HEK293T (cell line): Measurements from ENCODE around the gene PRR20G.

Experiments
- CTCF ChIA-PET: fragments of 350-600 bp; formaldehyde crosslinking; extraction: SDS; loops from one replicate; lab custom pipeline; 2021; ENCODE audit warnings: antibody characterized with exemption, inconsistent platforms; lab: Yijun Ruan, JAX
- POLR2A ChIA-PET: fragments of 350-600 bp; formaldehyde crosslinking; extraction: SDS; loops from one replicate; lab custom pipeline; 2020; ENCODE audit warnings: antibody characterized with exemption, inconsistent platforms; lab: Yijun Ruan, JAX
- DNase-seq: peaks from one replicate; pipeline ENCODE4 v3.0.0; 2012; ENCODE audit warnings: mixed read lengths; ENCODE audit errors: extremely low spot score
- ARNT ChIP-seq: fragments of 450-650 bp; IDR thresholded peaks from 2 replicates; pipeline ENCODE4 v1.6.1; 2017; ENCODE audit warnings: mild to moderate bottlenecking
- BHLHE40 ChIP-seq: fragments of 450-650 bp; IDR thresholded peaks from 2 replicates; pipeline ENCODE4 v1.6.1; 2016; ENCODE audit warnings: mild to moderate bottlenecking, moderate library complexity, borderline replicate concordance
- CTBP1 ChIP-seq: fragments of 450-650 bp; IDR thresholded peaks from 2 replicates; pipeline ENCODE4 v1.6.1; 2016; ENCODE audit warnings: borderline replicate concordance
- ELF4 ChIP-seq: fragments of 450-650 bp; IDR thresholded peaks from 2 replicates; pipeline ENCODE4 v1.6.1; 2017; ENCODE audit warnings: antibody characterized with exemption
- FOXA1 ChIP-seq: fragments of 450-650 bp; IDR thresholded peaks from 2 replicates; pipeline ENCODE4 v1.6.1; 2016; ENCODE audit warnings: mild to moderate bottlenecking
- FOXK2 ChIP-seq: fragments of 450-650 bp; IDR thresholded peaks from 2 replicates; pipeline ENCODE4 v1.6.1; 2016; ENCODE audit warnings: mild to moderate bottlenecking
- FOXM1 ChIP-seq: fragments of 450-650 bp; IDR thresholded peaks from 2 replicates; pipeline ENCODE4 v1.6.1; 2017; ENCODE audit warnings: mild to moderate bottlenecking, borderline replicate concordance
- HDGF ChIP-seq: fragments of 450-650 bp; IDR thresholded peaks from 2 replicates; pipeline ENCODE4 v1.6.1; 2017; ENCODE audit warnings: antibody characterized with exemption, borderline replicate concordance
- L3MBTL2 ChIP-seq: fragments of 450-650 bp; conservative IDR thresholded peaks from 2 replicates; pipeline ENCODE4 v1.6.1; 2016; ENCODE audit warnings: mild to moderate bottlenecking
- LEF1 ChIP-seq: fragments of 450-650 bp; IDR thresholded peaks from 2 replicates; pipeline ENCODE4 v1.6.1; 2017; ENCODE audit warnings: mild to moderate bottlenecking, borderline replicate concordance
- NFRKB ChIP-seq: fragments of 450-650 bp; IDR thresholded peaks from 2 replicates; pipeline ENCODE4 v1.6.1; 2016; ENCODE audit warnings: mild to moderate bottlenecking, moderate library complexity
- PKNOX1 ChIP-seq: fragments of 450-650 bp; IDR thresholded peaks from 2 replicates; pipeline ENCODE4 v1.6.1; 2016
- SP1 ChIP-seq: fragments of 450-650 bp; IDR thresholded peaks from 2 replicates; pipeline ENCODE4 v1.6.1; 2017
- SUZ12 ChIP-seq: fragments of 450-650 bp; IDR thresholded peaks from 2 replicates; pipeline ENCODE4 v1.6.1; 2016; ENCODE audit warnings: mild to moderate bottlenecking
- TARDBP ChIP-seq: fragments of 450-650 bp; IDR thresholded peaks from 2 replicates; pipeline ENCODE4 v1.6.1; 2016
- ZNF384 ChIP-seq: fragments of 450-650 bp; IDR thresholded peaks from 2 replicates; pipeline ENCODE4 v1.6.1; 2016

Gene PRR20G

GRCh38 chr3:127276995-127277394 is 10.9 kb downstream of the PRR20G start:
- TF ChIP-seq HDGF (no peak), L3MBTL2 (no peak), SP1 (no peak), FOXA1 (no peak), FOXK2 (no peak), PKNOX1 (no peak), TARDBP (no peak), LEF1 (no peak), SUZ12 (no peak), ELF4 (no peak), CTBP1 (no peak), ARNT (no peak)
- DNase-seq: no peak
- POLR2A ChIA-PET: no interaction called here
- CTCF ChIA-PET: no interaction called here

GRCh38 chr3:127276396-127276795 is 11.4 kb downstream of the PRR20G start:
- ChIA-PET CTCF (no interaction called here), POLR2A (no interaction called here)
- TF ChIP-seq ZNF384 (no peak), BHLHE40 (no peak), ARNT (no peak), PKNOX1 (no peak)

GRCh38 chr3:127275287-127275781 is 12.5 kb downstream of the PRR20G start:
- ChIA-PET CTCF (interaction anchor here (0.6 kb wide), 1 partner anchor 496 kb away, joined by 3 read pairs; no protein-coding TSS in a partner anchor), POLR2A (no interaction called here)
- TF ChIP-seq FOXM1 (no peak), CTBP1 (no peak), LEF1 (no peak), SP1 (no peak), ZNF384 (no peak), BHLHE40 (no peak), SUZ12 (no peak), L3MBTL2 (no peak), HDGF (no peak), ARNT (no peak), FOXA1 (no peak), FOXK2 (no peak), TARDBP (no peak)
- DNase-seq: no peak

More at GRCh38 chr3:127276396-127276795, 11.4 kb downstream of the PRR20G start:
- DNase-seq: no peak

GRCh38 chr3:127274200-127274760 is 13.6 kb downstream of the PRR20G start:
- ChIA-PET POLR2A (no interaction called here), CTCF (no interaction called here)
- no peak for DNase-seq
- TF ChIP-seq FOXM1 (no peak), CTBP1 (no peak), ELF4 (no peak), ZNF384 (no peak), TARDBP (no peak), NFRKB (no peak)

GRCh38 chr3:127273206-127273605 is 14.6 kb downstream of the PRR20G start:
- TF ChIP-seq HDGF (no peak), FOXM1 (no peak)
- ChIA-PET POLR2A (no interaction called here), CTCF (no interaction called here)

GRCh38 chr3:127266186-127266585 is 21.7 kb downstream of the PRR20G start:
- DNase-seq: no peak
- POLR2A ChIA-PET: no interaction called here
- CTCF ChIA-PET: interaction anchor here (0.6 kb wide), 1 partner anchor 22 kb away, joined by 4 read pairs; the partner anchor contains the start of gene PRR20G
- TF ChIP-seq FOXK2 (no peak), SP1 (no peak), LEF1 (no peak), ARNT (no peak), NFRKB (no peak), ZNF384 (no peak), ELF4 (no peak), FOXA1 (no peak), FOXM1 (no peak), L3MBTL2 (no peak)

More at GRCh38 chr3:127273206-127273605, 14.6 kb downstream of the PRR20G start:
- no peak for DNase-seq

GRCh38 chr3:127265581-127265981 is 22.3 kb downstream of the PRR20G start:
- no peak for DNase-seq
- TF ChIP-seq SP1 (no peak), TARDBP (no peak), HDGF (no peak), PKNOX1 (no peak), BHLHE40 (no peak), ELF4 (no peak), FOXM1 (no peak), L3MBTL2 (no peak), ARNT (no peak)
- POLR2A ChIA-PET: no interaction called here
- CTCF ChIA-PET: no interaction called here
